Stimulated activated CD4-positive, alpha-beta T cell treated with anti-CD3 and anti-CD28 coated beads, Interleukin-1b, Interleukin-23, amount 100 ng/mL, for 48 hours (primary cell): Measurements from ENCODE around the gene MEF2C.
A peak's percentile ranks its signal among the peaks of the same experiment; 100 is the strongest.
"Not testable (repeated sequence)": the region's sequence is repeated elsewhere in the genome, so short reads cannot be mapped to it uniquely, and the experiment has no call there.

ENCODE experiments used
- DNase-seq: peaks from one replicate; pipeline ENCODE4 v3.0.0-alpha.2; 2020

MEF2C gene

DNA sequence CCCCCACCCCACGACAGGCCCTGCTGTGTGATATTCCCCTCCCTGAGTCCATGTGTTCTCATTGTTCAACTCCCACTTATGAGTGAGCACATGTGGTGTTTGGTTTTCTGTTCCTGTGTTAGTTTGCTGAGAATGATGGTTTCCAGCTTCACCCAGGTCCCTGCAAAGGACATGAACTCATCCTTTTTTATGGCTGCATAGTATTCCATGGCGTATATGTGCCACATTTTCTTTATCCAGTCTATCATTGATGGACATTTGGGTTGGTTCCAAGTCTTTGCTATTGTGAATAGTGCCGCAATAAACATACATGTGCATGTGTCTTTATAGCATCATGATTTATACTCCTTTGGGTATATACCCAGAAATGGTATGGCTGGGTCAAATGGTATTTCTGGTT, 89.2 kb downstream of the MEF2C start:
- not testable (repeated sequence) for DNase-seq

DNA sequence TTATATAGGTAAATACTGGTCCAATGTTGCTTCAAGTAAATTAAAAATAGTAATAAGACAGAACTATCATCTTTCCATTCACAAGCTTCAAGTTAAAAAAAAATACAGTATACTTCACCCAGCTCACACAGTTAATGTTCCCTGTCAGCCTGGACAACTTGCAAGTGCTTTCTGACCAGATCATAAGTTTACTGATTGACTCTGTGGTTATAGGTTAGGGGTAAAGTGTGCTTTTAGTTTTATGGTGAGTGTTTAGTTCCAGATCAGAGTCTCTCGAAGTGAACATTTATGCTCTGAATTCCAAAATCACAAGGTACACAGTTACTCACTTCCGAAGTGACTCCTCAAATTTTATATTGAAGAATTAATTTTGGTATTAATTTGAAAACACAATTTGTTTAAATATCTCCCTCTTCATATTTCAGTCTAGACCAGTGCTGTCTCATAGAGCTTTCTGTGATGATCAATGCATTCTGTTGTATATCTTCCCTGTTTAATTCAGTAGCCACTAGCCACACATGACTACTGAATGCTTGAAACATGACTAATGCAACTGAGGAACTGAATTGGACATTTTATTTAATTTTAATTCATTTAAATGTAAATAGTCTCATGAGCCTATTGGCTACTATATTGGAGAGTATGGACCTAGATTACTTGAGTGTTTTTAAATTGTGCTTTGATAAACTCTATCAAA, 90.7 kb downstream of the MEF2C start:
- no peak for DNase-seq

DNA sequence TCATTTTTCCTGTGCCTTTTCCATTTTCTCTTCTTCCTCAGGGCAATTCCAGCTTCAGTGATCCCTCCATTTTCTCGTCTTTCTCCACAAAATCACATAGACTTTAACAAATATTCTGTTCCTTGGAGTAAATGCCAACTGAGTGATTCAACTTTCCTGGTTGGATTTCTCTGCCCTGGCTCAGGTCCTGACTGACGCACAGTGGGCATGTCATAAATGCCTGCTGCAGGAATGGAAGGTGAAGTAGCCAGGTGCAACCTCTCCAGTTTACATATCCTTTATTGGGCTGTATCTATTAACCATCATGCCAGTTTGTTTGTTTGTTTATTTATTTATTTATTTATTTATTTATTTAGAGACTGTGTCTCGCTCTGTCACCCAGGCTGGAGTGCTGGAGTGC, 95.1 kb downstream of the MEF2C start:
- no peak for DNase-seq

DNA sequence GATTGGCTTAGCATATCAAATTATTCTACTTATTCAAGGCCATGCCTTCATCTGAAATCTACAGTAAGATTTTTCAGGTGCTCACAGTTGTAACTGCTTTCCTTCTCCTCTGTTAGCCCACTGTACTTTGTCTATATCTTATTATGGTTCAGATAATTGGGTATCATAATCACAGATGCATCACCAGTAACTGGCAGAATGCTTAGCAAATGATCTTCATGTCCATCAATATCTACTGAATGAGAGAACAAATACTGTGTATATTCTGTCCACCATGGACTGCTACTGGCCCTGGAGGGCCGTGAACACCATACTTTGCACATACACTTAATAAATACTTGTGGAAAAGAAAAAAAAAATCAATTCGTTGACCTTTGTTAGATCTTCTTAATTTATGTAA, 96.2 kb downstream of the MEF2C start:
- DNase-seq, result no peak

DNA sequence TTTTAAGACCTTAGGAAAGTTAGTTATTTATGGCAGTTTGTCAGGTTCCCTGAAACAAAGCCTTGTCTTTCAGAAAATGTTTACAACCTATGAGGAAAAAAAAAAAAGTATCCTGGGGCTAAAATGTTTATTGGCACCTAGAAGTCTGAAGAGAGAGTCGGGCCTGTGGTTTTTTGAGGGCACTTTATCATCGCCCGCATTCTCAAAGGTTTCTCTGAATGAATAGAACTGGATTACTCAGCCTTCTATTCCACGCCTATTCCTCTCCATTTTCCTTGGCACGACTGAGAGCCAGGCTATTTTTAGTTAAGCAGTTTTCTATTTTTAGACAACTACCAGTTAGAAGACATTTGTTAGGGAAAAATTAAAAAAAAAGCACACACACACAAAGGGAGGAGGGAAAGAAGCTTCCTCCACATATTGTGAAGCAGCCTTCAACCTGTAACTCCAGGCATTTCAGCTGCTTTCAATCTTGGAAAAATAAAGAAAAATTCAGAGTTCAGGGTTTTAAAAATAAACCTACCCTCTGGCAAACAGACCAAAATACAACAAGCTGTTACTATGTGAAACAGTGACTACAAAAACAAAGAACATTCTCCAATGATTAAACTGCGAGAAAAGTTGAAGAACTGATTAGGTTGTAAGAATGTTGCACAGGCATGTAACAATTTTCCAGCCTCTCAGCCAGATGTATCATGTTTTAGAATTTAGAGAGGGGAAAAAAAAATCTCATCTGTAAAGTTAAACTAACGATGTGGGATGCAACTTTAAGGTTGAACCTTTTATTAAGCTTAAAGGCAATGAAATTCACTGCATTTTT, 97.0 kb downstream of the MEF2C start:
- DNase-seq, result peak; percentile 3

DNA sequence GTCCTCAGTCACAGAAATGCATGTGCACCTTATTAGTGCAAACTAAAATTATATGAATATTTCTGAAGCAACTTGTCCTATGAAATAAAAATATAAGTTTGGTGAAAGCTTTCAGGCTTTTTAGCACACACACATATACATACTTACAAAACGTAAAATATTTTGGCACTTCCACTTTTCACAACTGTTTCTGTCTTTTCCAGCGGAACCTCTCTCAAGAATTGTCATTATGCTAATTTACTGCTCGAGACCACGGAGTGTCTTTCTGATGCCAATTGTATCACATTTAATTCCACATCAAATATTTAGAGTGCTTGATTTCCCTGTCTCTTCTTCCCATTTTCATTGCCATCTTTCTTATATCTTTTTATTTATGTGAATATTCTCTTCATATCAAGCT, 100.4 kb downstream of the MEF2C start:
- DNase-seq, result no peak

DNA sequence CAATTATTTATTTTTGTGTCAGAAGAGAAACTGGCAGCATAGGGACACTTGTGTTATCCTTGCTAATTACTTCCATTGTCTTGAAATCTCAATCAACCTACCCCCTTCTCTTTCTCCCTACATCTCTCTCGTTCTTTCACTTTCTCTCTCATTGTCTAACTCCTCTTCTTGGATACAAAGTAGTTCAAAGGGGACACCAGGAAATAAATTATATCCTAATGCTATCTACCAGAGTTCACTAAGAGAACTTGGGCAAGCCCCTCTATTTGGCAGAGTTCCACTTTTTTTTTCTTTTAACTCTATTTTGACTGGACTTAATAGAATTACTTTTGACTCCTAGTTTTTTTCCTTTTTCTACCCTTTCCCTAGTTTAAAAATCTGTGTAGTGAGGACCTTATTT, 102.2 kb downstream of the MEF2C start:
- no peak for DNase-seq

DNA sequence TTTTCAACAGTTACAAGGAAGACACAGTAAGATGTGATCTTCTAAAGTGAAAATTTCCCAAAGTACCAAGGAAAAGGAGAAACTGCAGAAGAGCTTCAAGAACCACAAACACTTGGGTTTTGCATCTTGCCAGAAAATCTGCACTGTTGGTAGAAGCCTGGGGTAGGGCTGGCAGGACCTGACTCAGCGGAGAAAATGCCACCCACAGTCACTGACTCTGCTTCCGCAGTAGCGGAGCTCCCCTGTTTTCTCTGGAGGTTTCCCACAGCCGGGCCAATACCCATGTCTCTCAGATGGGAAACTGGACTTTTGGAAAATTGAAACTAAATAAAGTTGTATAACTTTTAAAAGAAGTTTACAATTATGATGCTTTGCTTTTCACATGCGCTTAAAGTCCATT, 104.2 kb downstream of the MEF2C start:
- no peak for DNase-seq

DNA sequence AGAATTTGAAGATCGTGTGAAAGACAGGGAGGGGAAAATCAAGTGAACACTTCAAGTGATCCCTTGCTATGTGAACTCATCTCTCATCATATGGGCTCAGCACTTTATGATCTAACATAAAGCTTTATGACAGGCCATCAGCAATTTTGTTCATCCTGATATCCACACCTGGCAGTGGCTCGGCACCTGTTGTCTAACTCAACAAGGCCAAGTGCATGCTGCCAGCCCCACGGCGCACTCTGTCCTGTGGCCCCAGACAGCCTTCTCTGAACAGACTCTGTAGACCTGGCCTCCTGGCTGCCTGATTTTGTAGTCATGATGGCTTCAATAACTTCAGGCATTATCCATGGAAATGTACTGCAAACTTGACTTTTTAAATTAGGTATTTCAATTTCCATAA, 106.3 kb downstream of the MEF2C start:
- DNase-seq, result no peak

DNA sequence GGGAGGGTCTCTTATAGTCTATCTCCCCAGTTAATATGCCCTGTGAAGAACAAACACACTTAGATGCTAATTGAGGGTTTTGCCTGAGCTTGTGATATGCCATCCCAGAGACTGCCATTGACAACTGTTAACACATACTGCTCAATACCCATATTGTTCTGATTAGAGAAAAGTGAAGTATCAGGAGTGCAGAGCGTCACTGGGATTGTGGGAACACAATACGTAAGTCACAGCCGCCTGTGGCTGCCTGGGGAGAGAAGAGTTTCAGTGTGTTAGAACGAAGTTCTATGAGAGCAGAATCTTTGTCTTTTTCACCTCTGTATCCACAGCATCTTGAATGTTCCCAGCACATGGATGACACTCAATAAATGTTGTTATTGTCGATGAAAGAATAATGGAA, 110.2 kb downstream of the MEF2C start:
- DNase-seq, result no peak

DNA sequence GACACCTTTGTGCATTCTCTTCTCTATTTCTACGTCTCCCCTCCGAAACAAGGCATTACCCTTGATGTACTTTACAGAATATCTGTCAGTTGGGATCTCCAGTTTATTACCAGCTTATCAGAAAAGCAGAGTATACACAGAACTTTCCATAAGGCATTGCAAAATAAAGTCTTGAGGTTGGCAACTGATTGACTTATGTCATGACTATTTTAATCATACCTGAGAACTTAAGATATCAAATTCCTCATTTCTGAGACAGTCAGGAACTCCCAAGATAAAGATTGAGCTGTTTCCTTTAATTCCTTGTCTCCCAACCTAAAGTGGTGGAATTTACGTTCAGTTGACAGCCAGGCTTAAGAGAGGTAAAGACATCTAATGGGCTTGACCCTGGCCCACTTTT, 110.9 kb downstream of the MEF2C start:
- no peak for DNase-seq

DNA sequence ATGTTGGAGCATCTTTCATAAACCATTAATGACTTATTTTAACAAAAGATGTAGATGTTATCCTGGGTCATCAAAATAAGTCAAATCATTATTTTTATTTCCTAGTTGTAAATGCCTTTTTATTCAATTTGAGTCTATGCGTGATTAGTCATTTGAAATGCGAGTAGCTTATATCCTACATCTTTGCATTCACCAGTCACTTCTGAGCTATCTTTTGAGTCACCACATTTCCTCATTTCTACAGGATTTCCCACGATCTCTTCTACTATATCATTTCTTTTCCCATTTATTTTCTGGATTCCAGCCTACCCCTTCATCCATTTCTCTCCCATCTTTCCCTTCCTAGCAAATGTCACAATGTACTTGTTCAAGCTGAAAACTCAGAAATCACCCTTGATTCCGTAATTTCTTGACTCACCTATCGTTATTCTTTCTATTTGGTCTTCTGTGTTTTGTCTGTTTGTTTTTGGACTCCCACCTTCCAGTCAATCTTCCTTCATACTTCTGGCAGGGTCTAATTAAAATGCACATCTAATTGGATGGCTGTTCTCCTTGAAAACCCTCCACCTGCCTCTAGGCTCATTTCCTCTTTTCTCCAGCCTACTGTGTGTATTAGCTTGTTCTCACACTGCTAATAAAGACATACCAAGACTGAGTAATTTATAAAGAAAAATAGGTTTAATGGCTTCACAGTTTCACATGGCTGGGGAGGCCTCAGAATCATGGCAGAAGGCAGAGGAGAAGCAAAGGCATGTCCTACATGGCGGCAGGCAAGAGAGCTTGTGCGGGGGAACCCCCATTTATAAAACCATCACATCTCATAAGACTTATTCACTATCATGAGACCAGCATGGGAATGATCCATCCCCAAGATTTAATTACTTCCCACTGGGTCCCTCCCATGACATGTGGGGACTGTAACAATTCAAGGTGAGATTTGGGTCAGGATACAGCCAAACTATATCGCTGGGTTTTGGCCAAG, 112.4 kb downstream of the MEF2C start:
- no peak for DNase-seq

DNA sequence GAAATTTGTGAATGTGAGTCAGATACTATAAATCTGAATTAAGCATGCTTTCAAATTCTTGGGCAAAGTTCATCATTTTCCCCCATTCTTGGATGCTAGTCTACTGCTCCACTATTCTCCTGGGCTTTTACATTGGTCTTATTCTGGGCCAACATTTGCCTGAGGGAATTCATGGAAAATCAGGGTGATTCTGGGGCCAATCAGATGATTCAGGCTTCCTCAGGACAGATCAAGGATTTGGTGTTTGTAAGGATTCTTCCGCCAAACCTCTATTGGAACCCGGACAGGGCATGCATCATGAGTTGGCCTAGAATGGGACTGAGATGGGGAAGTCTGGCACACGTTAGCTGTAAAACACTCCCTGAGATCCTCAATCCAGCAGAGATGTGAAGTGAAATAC, 113.8 kb downstream of the MEF2C start:
- no peak for DNase-seq

DNA sequence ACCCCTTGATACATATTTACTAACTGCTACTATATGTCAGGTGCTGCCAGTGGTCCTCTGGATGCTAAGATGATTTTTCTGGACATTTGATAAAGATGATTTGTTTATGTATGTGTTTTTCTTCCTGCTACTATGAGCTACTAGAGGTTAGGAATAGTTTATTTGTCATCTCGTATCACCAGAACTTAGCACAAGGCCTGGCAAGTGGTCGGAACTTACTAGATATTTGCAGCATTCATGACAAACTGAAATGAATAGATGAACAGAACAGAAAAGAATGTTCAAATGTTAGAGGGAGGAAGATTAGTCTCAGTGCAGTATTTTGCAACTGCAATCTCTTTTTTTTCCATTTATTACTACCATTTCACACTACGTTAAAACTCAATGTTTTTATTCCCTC, 114.6 kb downstream of the MEF2C start:
- no peak for DNase-seq

DNA sequence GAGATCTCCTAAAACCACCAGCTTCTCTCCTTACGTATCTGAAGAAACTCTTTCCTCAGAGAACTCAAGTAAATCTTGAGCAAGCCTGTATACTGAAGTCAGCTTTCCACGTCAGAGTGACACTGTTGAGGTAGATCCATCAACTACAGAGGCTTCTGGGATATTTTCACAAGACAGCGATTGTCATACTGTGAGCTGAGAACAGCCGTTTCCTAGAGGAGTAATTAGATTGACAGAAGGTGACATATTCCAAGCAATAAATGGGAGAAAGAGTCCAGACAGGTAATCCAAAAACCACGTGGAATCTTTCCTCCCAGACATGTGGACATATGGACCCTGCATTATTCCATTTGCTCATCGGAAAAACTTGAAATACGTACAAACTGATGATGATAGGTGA, 117.2 kb downstream of the MEF2C start:
- DNase-seq, result no peak

DNA sequence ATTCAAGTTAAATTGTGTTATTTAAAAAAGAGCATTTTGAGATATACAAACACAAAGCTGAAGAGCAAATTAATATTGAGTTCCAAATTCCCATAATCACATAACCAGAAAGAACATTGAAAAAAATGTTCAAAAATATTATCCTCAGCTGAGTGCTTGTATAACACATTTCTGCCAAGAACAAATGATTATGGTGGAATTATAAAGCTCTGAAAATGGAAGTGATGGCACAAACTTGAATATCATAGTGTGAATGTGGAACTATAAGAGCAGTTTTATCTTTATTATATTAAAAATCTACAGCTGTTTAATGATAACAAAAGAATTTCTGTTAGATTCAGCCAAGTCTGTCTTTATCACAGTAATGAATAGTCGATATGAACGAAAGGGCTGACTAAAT, 117.8 kb downstream of the MEF2C start:
- DNase-seq, result no peak

DNA sequence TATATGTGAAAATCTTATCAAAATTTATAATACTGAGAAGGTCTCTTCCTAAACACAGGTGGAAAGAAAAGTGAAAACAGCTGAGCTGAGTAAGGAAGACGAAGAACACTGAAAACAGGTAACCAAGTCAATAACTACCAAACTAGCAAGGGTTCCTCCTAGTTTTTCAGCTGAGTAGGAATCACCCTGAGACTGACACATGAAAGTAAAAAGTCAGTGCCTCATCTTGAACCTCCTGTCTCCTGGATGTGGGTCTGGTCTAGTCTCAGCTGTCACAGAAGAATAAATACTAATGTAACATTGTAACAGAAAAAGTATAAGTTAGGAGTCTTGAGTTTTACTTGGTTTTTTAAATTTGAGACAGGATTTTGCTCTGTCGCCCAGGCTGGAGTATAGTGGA, 121.0 kb downstream of the MEF2C start:
- DNase-seq, result no peak

DNA sequence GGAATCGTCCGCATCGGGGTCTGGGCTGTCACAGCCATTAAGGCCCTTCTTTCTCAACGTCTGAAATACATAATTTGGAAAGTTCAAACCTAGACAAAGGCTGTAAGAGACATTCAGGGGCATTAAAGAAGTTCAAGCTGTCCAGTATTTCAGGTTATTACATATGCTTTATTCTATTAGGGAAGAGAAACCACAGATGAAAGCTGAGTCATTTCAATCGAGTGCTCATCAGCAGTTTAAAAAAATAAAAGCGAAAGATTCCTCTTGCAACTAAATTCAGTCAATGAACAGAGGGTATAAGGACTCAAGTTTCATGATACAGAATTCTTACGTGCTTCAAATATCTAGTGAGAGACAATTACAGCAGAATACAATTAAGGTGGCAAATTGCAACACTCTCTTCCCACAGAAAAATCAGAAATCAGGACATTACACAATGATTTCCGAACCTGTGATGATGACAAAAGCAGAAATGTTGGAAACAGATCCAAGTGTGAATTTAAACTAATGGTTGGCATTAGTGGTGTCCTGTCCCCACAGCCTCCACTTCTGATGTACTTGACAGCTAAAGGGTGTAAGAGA, 121.6 kb downstream of the MEF2C start:
- no peak for DNase-seq

DNA sequence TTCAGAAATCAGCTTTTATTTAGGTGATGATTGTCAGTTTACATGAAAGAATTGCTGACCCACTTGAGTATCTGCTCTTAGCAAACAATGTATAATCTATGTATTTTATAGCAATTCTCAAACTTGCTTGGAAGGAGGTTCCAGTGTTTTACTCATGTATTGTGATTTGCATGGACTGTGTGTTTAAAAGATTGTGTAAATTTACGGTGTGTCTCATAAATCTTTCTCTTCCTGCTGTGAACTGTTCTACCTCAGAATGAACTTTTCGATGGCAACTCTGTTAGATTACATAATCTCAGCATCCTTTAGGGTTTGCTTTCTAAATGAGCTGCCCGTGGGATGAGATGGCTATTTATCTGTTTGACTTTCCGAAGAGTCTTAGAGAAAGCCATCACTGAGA, 122.5 kb downstream of the MEF2C start:
- no peak for DNase-seq

DNA sequence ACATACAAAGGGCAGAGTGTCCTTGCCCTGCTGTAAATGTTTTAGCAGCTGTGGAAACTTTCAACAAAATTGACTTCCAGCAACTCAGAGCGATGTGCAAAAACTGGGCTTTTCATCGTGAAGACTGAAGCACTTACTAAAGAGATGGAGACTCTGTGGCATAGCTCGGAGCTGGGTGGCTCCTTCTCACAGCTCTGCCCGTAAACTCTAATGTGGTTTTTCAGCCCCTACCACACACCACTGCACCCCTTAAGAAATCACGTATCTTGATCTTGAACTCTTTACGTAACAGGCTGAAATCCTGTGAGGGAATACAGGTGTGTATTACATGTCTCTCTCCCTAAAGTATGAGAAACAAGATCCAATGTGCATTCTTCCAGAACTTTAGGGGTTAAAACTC, 124.4 kb downstream of the MEF2C start:
- DNase-seq, result no peak

DNA sequence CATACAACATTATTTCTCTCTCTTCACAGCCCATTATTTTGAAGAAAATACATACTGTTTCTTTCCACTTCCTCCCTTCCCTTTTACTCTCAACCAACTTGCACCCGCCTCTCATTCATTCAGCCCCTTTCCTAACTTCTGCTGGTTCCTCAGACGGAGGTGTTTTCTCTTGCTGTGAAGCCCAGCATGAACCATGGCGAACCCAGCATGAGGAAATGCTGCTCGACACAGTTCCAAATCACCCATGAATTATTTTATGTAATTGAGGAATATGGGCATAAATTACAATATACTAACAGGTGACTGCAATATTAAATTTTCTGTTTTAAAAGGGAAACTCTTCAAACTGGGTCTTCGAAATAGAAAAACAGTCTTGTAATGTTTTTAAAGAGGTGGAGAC, 124.8 kb downstream of the MEF2C start:
- no peak for DNase-seq

DNA sequence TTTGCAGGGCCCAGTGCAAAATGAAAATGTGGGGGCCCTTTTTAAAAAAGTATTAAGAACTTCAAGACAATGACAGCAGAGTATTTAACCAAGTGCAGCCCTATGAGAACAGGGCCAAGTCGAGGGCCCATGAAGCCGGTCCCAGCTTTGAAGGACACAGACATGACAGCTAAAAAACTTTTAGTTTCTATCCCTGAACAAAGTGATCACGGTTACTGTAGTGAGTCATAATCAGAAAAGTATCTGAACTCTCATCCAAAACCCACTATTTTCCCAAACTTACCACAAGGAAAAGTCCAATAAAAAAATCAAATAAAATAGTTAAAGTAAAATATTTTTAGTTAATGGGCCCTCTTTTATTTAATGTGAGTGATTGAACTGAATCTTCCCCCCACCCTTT, 126.0 kb downstream of the MEF2C start:
- no peak for DNase-seq

DNA sequence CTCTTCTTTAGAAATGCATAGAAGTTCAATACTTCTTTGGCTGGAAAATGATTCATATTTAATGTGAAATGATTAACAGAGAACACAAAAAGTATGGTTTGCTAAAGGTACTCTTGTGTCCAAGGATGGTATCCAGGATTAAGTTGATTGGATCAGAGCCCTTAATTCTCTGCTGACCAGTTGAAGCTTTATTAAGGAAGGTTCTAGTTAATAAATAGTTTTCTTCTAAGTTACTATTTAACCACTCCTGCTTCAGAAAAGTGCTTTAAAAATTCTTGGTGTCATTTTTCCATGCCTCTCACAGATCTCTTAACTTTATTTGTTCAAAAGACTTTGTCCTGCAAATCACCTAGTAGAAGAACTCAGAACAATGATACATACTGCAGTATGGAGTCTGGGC, 134.3 kb downstream of the MEF2C start:
- no peak for DNase-seq
